HepG2 (cell line): ENCODE measurements around the gene XKR7. TPM values are rescaled to one million over a fixed set of nuclear protein-coding genes. Genes with fewer than 3 reads are reported as not detected.

Experiments
- ATAC-seq: fragments of 200-7000 bp; cut with Tn5 transposase; 3 replicates; pipeline ENCODE4 v1.9.1; 2020; ENCODE audit warnings: mild to moderate bottlenecking, moderate library complexity
- BruUV-seq: library from RNA; stranded (reverse); fragments of 400-500 nt; replicated peaks from 2 replicates; lab custom pipeline; 2021; lab: Mats Ljungman, UMichigan
- CTCF ChIA-PET: fragments of 300-600 bp; formaldehyde crosslinking; extraction: SDS; loops from one replicate; lab custom pipeline; 2021; ENCODE audit warnings: low total read pairs, inconsistent platforms, low intra/inter-chr PET ratio; lab: Yijun Ruan, JAX
- POLR2A ChIA-PET: fragments of 350-600 bp; sonication (Branson Sonifier 250); formaldehyde crosslinking; loops from one replicate; lab custom pipeline; 2020; ENCODE audit warnings: antibody characterized with exemption, inconsistent platforms; lab: Yijun Ruan, JAX
- DNase-seq: peaks from one replicate; pipeline ENCODE4 v3.0.0-alpha.2; 2015; ENCODE audit warnings: low spot score
- FAIRE-seq: peaks from 3 replicates; lab custom pipeline; 2011; peaks lifted over from hg19 to GRCh38; lab: Jason Lieb, UNC
- H2AFZ ChIP-seq: one replicate; pipeline ENCODE4 v1.6.1; 2011; ENCODE audit warnings: low read length, inconsistent platforms
- H3K27ac ChIP-seq: fragments of 300-600 bp; 3 replicates; pipeline ENCODE4 v1.8.0; 2011; ENCODE audit warnings: mixed run types, mild to moderate bottlenecking, mixed read lengths, low read length, inconsistent platforms; ENCODE audit not compliant: insufficient read depth; ENCODE audit errors: extremely low read length
- H3K27me3 ChIP-seq, 2 experiments: fragments of 200-600 bp in 1 of 2; 2 replicates in 1 of 2; 3 replicates in 1 of 2; pipeline versions ENCODE4 v1.6.0 to v1.8.0; 2011; ENCODE audit warnings: low read length in 2 of 2, mild to moderate bottlenecking in 2 of 2, moderate library complexity in 2 of 2, inconsistent platforms in 1 of 2; ENCODE audit not compliant: insufficient read depth in 2 of 2, control insufficient read depth in 1 of 2
- H3K36me3 ChIP-seq, 2 experiments: fragments of 200-600 bp in 1 of 2; replicated peaks in 1 of 2; 2 replicates in 1 of 2; 3 replicates in 1 of 2; pipeline versions ENCODE4 v1.5.1 to v1.8.0; 2011; ENCODE audit warnings: low read length in 2 of 2, inconsistent platforms in 1 of 2; ENCODE audit not compliant: insufficient read depth in 2 of 2, control insufficient read depth in 1 of 2
- H3K4me1 ChIP-seq: 2 replicates; pipeline ENCODE4 v1.5.1; 2012; ENCODE audit warnings: low read length, inconsistent platforms; ENCODE audit not compliant: insufficient read depth
- H3K4me2 ChIP-seq: 2 replicates; pipeline ENCODE4 v1.6.0; 2011; ENCODE audit warnings: low read depth, low read length, inconsistent platforms
- H3K4me3 ChIP-seq, 3 experiments: fragments of 200-600 bp in 1 of 3; sonication (generic), shearing (Covaris generic) in 1 of 3; replicated peaks in 1 of 3; 2 replicates each; pipeline ENCODE4 v1.5.1; 2011 to 2016; ENCODE audit warnings: low read length in 3 of 3, inconsistent platforms in 2 of 3, low read depth in 2 of 3, mild to moderate bottlenecking in 2 of 3, control low read depth in 1 of 3, mixed read lengths in 1 of 3; ENCODE audit not compliant: insufficient read depth in 1 of 3
- H3K79me2 ChIP-seq: one replicate; pipeline ENCODE4 v1.6.1; 2011; ENCODE audit warnings: low read length, inconsistent platforms; ENCODE audit not compliant: insufficient read depth
- H3K9ac ChIP-seq: 2 replicates; pipeline ENCODE4 v1.6.0; 2011; ENCODE audit warnings: mild to moderate bottlenecking, low read depth, low read length, inconsistent platforms; ENCODE audit not compliant: insufficient read depth
- H3K9me3 ChIP-seq: 2 replicates; pipeline ENCODE4 v1.5.1; 2012; ENCODE audit warnings: mild to moderate bottlenecking, low read length
- H4K20me1 ChIP-seq: 2 replicates; pipeline ENCODE4 v1.6.0; 2011; ENCODE audit warnings: inconsistent platforms, mild to moderate bottlenecking, low read length, moderate library complexity; ENCODE audit not compliant: insufficient read depth
- GLI4 ChIP-seq: sonication (generic); formaldehyde crosslinking; IDR thresholded peaks from 2 replicates; pipeline ENCODE4 v1.5.1; 2020; ENCODE audit warnings: missing genetic modification reagents, mild to moderate bottlenecking, moderate library complexity, borderline replicate concordance
- ZNF337 ChIP-seq: sonication (generic); formaldehyde crosslinking; IDR thresholded peaks from 2 replicates; pipeline ENCODE4 v1.5.1; 2020; ENCODE audit warnings: missing genetic modification reagents, low read depth, mild to moderate bottlenecking, borderline replicate concordance
- ZNF562 ChIP-seq: sonication (generic); formaldehyde crosslinking; IDR thresholded peaks from 2 replicates; pipeline ENCODE4 v1.8.0; 2022; ENCODE audit warnings: missing genetic modification reagents, borderline replicate concordance
- ZNF639 ChIP-seq: conservative IDR thresholded peaks from 2 replicates; pipeline ENCODE4 v1.6.1; 2018; ENCODE audit warnings: missing genetic modification reagents
- WGBS: methylation state at CpG from one replicate; pipeline ENCODE4 v1.1.6; 2017; ENCODE audit warnings: low lambda C conversion rate; 5-methylcytosine and 5-hydroxymethylcytosine counted together
- in situ Hi-C: cut with HindIII; loops from 2 replicates; pipeline ENCODE4 v1.10.0; 2017; ENCODE audit warnings: low pct_unique_long_range_greater_than_20kb; ENCODE audit not compliant: extremely low pct_ligation_motif_present
- intact Hi-C: fragments of 100-400 bp; cut with micrococcal nuclease; formaldehyde crosslinking; loops from one replicate; pipeline ENCODE4 v1.10.0; 2022; ENCODE audit not compliant: unreplicated experiment
- polyA plus RNA-seq, 8 experiments: library from polyadenylated mRNA; depleted of rRNA in 3 of 8; stranded (reverse) in 7 of 8; unstranded in 1 of 8; fragments of >200 nt; fragmentation: Illumina TruSeq in 4 of 8; extraction: Trizol in 4 of 8; gene quantifications; 2 replicates each; pipeline versions ENCODE4 v1.2.1 to v1.2.3, GENCODE V29; 2011 to 2016; ENCODE audit warnings: low read depth in 4 of 8, missing spikeins in 1 of 8, mixed read lengths in 1 of 8; ENCODE audit not compliant: insufficient read depth in 1 of 8
- total RNA-seq, 5 experiments: library from RNA; depleted of rRNA; stranded (reverse); fragments of >200 nt; fragmentation: Illumina TruSeq; extraction: Trizol; gene quantifications; 2 replicates each; pipeline ENCODE4 v1.2.3, GENCODE V29; 2016; ENCODE audit warnings: low read depth in 1 of 5
- TF ChIP-seq, protein P1 (sequence below): sonication (generic); formaldehyde crosslinking; IDR thresholded peaks from 2 replicates; pipeline ENCODE4 v1.5.0; 2020; ENCODE audit warnings: missing genetic modification reagents

Gene XKR7
- total and polyA plus RNA-seq, 2 of the 13 experiments (the other 11 are each of a cell fraction or from before 2014, with no cell fraction given) = not detected

GRCh38 chr20:32037929-32038328 lies 70.0 kb downstream of the XKR7 start:
- H2AFZ ChIP-seq = no peak overlapping the region
- DNase-seq = no peak
- no peak overlapping the region for H3K27ac ChIP-seq
- CTCF ChIA-PET = no interaction called here
- H3K27me3 ChIP-seq = peaks cover 1 to 58% of the 10 kb centered on the region in 2 experiments; a peak in 4 of 5 replicates
- no peaks in the 10 kb centered on the region for H3K79me2 ChIP-seq
- BruUV-seq = no TSS peak
- no peaks in the 10 kb centered on the region for H4K20me1 ChIP-seq
- H3K9ac ChIP-seq = no peak overlapping the region
- no peak overlapping the region for H3K4me2 ChIP-seq
- ATAC-seq = no peak
- TF ChIP-seq ZNF562 (CRISPR knock-in tag) = 0 out of 2 replicates have a peak, but pooled peaks have one; percentile 26
- TF ChIP-seq, protein P1, sequence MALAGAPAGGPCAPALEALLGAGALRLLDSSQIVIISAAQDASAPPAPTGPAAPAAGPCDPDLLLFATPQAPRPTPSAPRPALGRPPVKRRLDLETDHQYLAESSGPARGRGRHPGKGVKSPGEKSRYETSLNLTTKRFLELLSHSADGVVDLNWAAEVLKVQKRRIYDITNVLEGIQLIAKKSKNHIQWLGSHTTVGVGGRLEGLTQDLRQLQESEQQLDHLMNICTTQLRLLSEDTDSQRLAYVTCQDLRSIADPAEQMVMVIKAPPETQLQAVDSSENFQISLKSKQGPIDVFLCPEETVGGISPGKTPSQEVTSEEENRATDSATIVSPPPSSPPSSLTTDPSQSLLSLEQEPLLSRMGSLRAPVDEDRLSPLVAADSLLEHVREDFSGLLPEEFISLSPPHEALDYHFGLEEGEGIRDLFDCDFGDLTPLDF (CRISPR knock-in tag) = no peak
- H3K9me3 ChIP-seq = no peaks in the 10 kb centered on the region
- intact Hi-C loops (no loop called here), in situ Hi-C loops (no loop called here)
- peaks cover 6% of the 10 kb centered on the region for H3K4me1 ChIP-seq
- 3% methylated on average over 4 of the region's 4 CpGs for WGBS
- no peak for FAIRE-seq
- no peak overlapping the region for H3K4me3 ChIP-seq
- H3K36me3 ChIP-seq = no peaks in the 10 kb centered on the region
- POLR2A ChIA-PET = no interaction called here

- Histone ChIP-seq H3K79me2 (no peaks in the 10 kb centered on the region), H3K9ac (no peak overlapping the region), H4K20me1 (no peaks in the 10 kb centered on the region), H3K4me2 (no peak overlapping the region), H3K4me3 (no peak overlapping the region), H3K36me3 (no peaks in the 10 kb centered on the region), H2AFZ (no peak overlapping the region), H3K27me3 (peaks cover 1 to 39% of the 10 kb centered on the region in 2 experiments; a peak in 4 of 5 replicates), H3K27ac (no peak overlapping the region), H3K9me3 (no peaks in the 10 kb centered on the region), H3K4me1 (peaks cover 6% of the 10 kb centered on the region)
- ChIA-PET CTCF (no interaction called here), POLR2A (no interaction called here)
- 19% methylated on average over 8 of the region's 10 CpGs for WGBS
- no TSS peak for BruUV-seq
- FAIRE-seq = no peak
- no peak for DNase-seq
- ATAC-seq = peak; percentile 75
- intact Hi-C loops (no loop called here), in situ Hi-C loops (no loop called here)
- TF ChIP-seq ZNF639 (CRISPR knock-in tag) (no peak), GLI4 (CRISPR knock-in tag) (no peak), ZNF337 (CRISPR knock-in tag) (no peak)
Measured at GRCh38 chr20:32040142-32040953, 72.4 kb downstream of the XKR7 start.
